Measurements from ENCODE around the gene PSKH1.

Gene PSKH1

DNA sequence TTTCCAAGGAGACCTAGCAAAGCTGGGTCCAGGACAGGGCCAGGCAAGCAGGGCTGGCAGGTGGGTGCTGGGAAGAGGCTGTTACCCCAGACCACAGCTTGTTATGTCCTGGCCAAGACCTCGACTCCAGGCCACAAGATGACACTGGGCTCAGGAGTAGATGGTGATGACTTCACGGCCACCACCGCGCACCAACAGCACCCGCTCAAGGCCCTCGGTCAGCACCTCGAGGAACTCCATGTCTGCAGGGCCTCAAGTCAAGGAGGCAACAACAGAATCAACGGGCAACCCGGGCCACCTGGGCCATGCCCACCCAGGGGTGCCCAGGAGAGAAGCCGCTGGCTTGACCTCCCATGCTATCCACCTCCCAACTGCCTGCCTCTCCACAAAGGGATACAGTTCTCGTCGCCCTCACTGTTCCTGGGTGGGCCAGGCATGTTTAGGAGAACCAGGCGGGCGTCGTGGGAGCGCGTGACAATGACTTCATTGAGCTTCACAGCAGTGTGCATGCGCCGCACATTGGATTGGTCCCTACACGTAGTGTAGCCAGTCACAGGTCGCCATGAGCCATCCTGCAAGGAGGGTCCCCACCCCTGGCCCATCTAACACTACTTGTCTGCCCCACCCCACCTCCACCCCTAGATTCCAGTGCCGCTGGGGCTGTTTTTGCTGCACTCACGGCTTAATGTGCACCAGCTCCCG, 51.8 kb downstream of the PSKH1 start:
- Histone ChIP-seq H3K27ac (ENCODE audit: low read length) (peak overlapping the region; percentile 31), H3K36me3 (ENCODE audit: control insufficient read depth in 1 of 2, insufficient read depth in 2 of 2, low read length in 2 of 2) (peaks cover 40 to 79% of the 10 kb centered on the region in 2 donors), H3K4me3 (ENCODE audit: low read depth in 1 of 2, low read length in 2 of 2) (no peak overlapping the region), H3K27me3 (ENCODE audit: low read depth, low read length) (no peaks in the 10 kb centered on the region), H3K9me3 (ENCODE audit: control insufficient read depth in 1 of 2, low read length in 2 of 2) (no peaks in the 10 kb centered on the region), H3K4me1 (ENCODE audit: control insufficient read depth in 1 of 2, insufficient read depth in 2 of 2, low read length in 2 of 2) (peaks cover 0 to 42% of the 10 kb centered on the region in 2 donors)

- Histone ChIP-seq H3K27me3 (ENCODE audit: low read depth, low read length) (no peaks in the 10 kb centered on the region), H3K36me3 (ENCODE audit: control insufficient read depth in 1 of 2, insufficient read depth in 2 of 2, low read length in 2 of 2) (peaks cover 45 to 82% of the 10 kb centered on the region in 2 donors), H3K4me1 (ENCODE audit: control insufficient read depth in 1 of 2, insufficient read depth in 2 of 2, low read length in 2 of 2) (peaks cover 0 to 38% of the 10 kb centered on the region in 2 donors), H3K4me3 (ENCODE audit: low read depth in 1 of 2, low read length in 2 of 2) (no peak overlapping the region), H3K27ac (ENCODE audit: low read length) (no peak overlapping the region), H3K9me3 (ENCODE audit: control insufficient read depth in 1 of 2, low read length in 2 of 2) (no peaks in the 10 kb centered on the region)
Measured at GRCh38 chr16:67945392-67945933, 52.4 kb downstream of the PSKH1 start.

GRCh38 chr16:67946128-67946569, 53.1 kb downstream of the PSKH1 start:
- Histone ChIP-seq H3K36me3 (ENCODE audit: control insufficient read depth in 1 of 2, insufficient read depth in 2 of 2, low read length in 2 of 2) (peaks cover 51 to 89% of the 10 kb centered on the region in 2 donors), H3K4me1 (ENCODE audit: control insufficient read depth in 1 of 2, insufficient read depth in 2 of 2, low read length in 2 of 2) (peaks cover 0 to 42% of the 10 kb centered on the region in 2 donors), H3K27me3 (ENCODE audit: low read depth, low read length) (no peaks in the 10 kb centered on the region), H3K4me3 (ENCODE audit: low read depth in 1 of 2, low read length in 2 of 2) (no peak overlapping the region), H3K9me3 (ENCODE audit: control insufficient read depth in 1 of 2, low read length in 2 of 2) (no peaks in the 10 kb centered on the region), H3K27ac (ENCODE audit: low read length) (no peak overlapping the region)

GRCh38 chr16:67946966-67947558, 54.0 kb downstream of the PSKH1 start:
- H3K4me1 ChIP-seq (ENCODE audit: control insufficient read depth in 1 of 2, insufficient read depth in 2 of 2, low read length in 2 of 2): peaks cover 0 to 51% of the 10 kb centered on the region in 2 donors
- peaks cover 56 to 90% of the 10 kb centered on the region in 2 donors for H3K36me3 ChIP-seq (ENCODE audit: control insufficient read depth in 1 of 2, insufficient read depth in 2 of 2, low read length in 2 of 2)
- no peak overlapping the region for H3K27ac ChIP-seq (ENCODE audit: low read length)

GRCh38 chr16:67948015-67948414, 55.0 kb downstream of the PSKH1 start:
- Histone ChIP-seq H3K9me3 (ENCODE audit: control insufficient read depth in 1 of 2, low read length in 2 of 2) (no peaks in the 10 kb centered on the region), H3K27me3 (ENCODE audit: low read depth, low read length) (no peaks in the 10 kb centered on the region), H3K4me1 (ENCODE audit: control insufficient read depth in 1 of 2, insufficient read depth in 2 of 2, low read length in 2 of 2) (peaks cover 0 to 47% of the 10 kb centered on the region in 2 donors), H3K36me3 (ENCODE audit: control insufficient read depth in 1 of 2, insufficient read depth in 2 of 2, low read length in 2 of 2) (peaks cover 54 to 87% of the 10 kb centered on the region in 2 donors), H3K4me3 (ENCODE audit: low read depth in 1 of 2, low read length in 2 of 2) (no peak overlapping the region), H3K27ac (ENCODE audit: low read length) (no peak overlapping the region)

More at GRCh38 chr16:67946966-67947558, 54.0 kb downstream of the PSKH1 start:
- H3K27me3 ChIP-seq (ENCODE audit: low read depth, low read length): no peaks in the 10 kb centered on the region
- no peak overlapping the region for H3K4me3 ChIP-seq (ENCODE audit: low read depth in 1 of 2, low read length in 2 of 2)
- no peaks in the 10 kb centered on the region for H3K9me3 ChIP-seq (ENCODE audit: control insufficient read depth in 1 of 2, low read length in 2 of 2)

DNA sequence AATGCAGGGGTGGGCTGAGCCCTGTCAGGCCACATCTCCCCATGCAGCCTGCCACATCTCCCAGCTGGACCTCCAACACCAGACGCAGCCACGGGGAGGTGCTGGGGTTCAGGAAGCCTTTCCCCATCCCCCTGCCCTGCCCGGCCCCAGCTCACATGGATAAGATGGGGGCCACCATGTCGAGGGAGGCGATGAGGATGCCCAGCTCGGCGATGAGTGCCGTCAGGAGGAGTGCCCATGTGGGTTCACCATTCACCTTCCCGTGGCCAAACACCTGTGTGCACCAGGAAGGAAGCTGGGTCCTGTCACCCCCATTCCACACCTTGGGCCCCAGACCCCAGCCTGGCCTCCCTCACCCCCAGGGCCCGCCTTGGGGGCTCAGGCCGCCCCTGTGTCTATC, 56.6 kb downstream of the PSKH1 start:
- Histone ChIP-seq H3K36me3 (ENCODE audit: control insufficient read depth in 1 of 2, insufficient read depth in 2 of 2, low read length in 2 of 2) (peaks cover 64 to 92% of the 10 kb centered on the region in 2 donors), H3K4me1 (ENCODE audit: control insufficient read depth in 1 of 2, insufficient read depth in 2 of 2, low read length in 2 of 2) (peaks cover 0 to 34% of the 10 kb centered on the region in 2 donors), H3K4me3 (ENCODE audit: low read depth in 1 of 2, low read length in 2 of 2) (no peak overlapping the region), H3K27me3 (ENCODE audit: low read depth, low read length) (no peaks in the 10 kb centered on the region), H3K27ac (ENCODE audit: low read length) (no peak overlapping the region), H3K9me3 (ENCODE audit: control insufficient read depth in 1 of 2, low read length in 2 of 2) (no peaks in the 10 kb centered on the region)

- Histone ChIP-seq H3K9me3 (ENCODE audit: control insufficient read depth in 1 of 2, low read length in 2 of 2) (no peaks in the 10 kb centered on the region), H3K27ac (ENCODE audit: low read length) (no peak overlapping the region), H3K27me3 (ENCODE audit: low read depth, low read length) (no peaks in the 10 kb centered on the region), H3K4me3 (ENCODE audit: low read depth in 1 of 2, low read length in 2 of 2) (no peak overlapping the region), H3K36me3 (ENCODE audit: control insufficient read depth in 1 of 2, insufficient read depth in 2 of 2, low read length in 2 of 2) (peaks cover 62 to 92% of the 10 kb centered on the region in 2 donors), H3K4me1 (ENCODE audit: control insufficient read depth in 1 of 2, insufficient read depth in 2 of 2, low read length in 2 of 2) (peaks cover 0 to 27% of the 10 kb centered on the region in 2 donors)
Measured at GRCh38 chr16:67950335-67950843, 57.3 kb downstream of the PSKH1 start.

DNA sequence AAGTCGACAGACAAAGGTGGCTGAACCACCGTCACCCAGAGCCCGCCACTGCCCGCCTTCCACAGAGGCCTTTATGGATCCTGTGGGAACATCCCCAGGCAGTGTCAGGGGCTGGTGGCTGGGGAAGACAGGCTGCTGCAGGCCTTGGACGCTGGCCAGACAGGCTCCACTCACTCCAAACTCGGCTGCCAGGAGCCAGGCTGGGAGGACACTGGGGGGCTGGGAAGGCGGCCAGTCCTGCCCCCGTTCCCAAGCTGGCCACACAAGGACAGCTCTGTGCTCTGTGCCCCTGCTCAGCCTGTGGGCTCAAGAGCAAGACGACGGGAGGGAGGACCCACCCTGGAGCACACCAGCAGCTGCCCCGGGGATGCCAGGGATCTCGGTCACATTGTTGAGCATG, 58.4 kb downstream of the PSKH1 start:
- H3K36me3 ChIP-seq (ENCODE audit: control insufficient read depth in 1 of 2, insufficient read depth in 2 of 2, low read length in 2 of 2): peaks cover 51 to 81% of the 10 kb centered on the region in 2 donors
- H3K4me3 ChIP-seq (ENCODE audit: low read depth in 1 of 2, low read length in 2 of 2): no peak overlapping the region
- no peaks in the 10 kb centered on the region for H3K27me3 ChIP-seq (ENCODE audit: low read depth, low read length)
- no peaks in the 10 kb centered on the region for H3K9me3 ChIP-seq (ENCODE audit: control insufficient read depth in 1 of 2, low read length in 2 of 2)
- H3K4me1 ChIP-seq (ENCODE audit: control insufficient read depth in 1 of 2, insufficient read depth in 2 of 2, low read length in 2 of 2): peaks cover 0 to 21% of the 10 kb centered on the region in 2 donors
- H3K27ac ChIP-seq (ENCODE audit: low read length): no peak overlapping the region

DNA sequence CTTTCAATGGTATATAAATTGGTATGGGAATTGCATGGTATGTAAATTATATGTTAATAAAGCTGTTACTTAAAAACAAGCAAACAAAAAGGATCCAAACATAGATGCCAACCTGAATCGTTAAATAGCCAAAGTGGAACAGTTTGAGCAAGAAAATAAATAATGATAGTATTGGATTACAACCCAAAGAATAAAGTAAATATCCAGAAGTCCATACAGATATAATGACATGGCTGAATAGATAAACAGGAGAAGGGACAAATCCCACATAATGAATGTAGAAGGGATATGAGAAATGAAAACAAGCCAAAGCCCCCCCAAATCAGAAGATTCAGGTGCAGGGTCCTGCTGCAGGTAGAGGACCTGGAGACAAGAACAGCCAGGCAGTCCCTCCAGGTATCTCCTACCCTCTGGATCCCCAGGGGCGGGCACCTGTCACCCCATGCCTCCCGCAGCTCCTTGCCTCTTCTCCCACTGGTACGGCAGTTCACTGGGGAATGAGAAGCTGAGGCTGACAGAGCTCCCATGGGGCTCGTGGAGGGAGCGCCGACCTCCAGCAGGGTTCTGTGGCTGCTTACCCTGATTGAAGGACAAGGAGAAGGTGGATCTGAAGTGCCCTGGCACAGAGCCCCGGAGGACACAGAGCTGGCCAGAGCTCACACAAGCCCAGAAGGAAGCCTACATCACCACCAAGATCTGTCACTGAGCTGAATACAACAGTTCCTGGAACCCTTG, 60.8 kb downstream of the PSKH1 start:
- Histone ChIP-seq H3K36me3 (ENCODE audit: control insufficient read depth in 1 of 2, insufficient read depth in 2 of 2, low read length in 2 of 2) (peaks cover 35 to 74% of the 10 kb centered on the region in 2 donors), H3K4me1 (ENCODE audit: control insufficient read depth in 1 of 2, insufficient read depth in 2 of 2, low read length in 2 of 2) (peaks cover 0 to 21% of the 10 kb centered on the region in 2 donors), H3K27ac (ENCODE audit: low read length) (no peak overlapping the region), H3K4me3 (ENCODE audit: low read depth in 1 of 2, low read length in 2 of 2) (no peak overlapping the region), H3K9me3 (ENCODE audit: control insufficient read depth in 1 of 2, low read length in 2 of 2) (no peaks in the 10 kb centered on the region), H3K27me3 (ENCODE audit: low read depth, low read length) (no peaks in the 10 kb centered on the region)

- Histone ChIP-seq H3K27me3 (ENCODE audit: low read depth, low read length) (no peaks in the 10 kb centered on the region), H3K4me3 (ENCODE audit: low read depth in 1 of 2, low read length in 2 of 2) (no peak overlapping the region), H3K36me3 (ENCODE audit: control insufficient read depth in 1 of 2, insufficient read depth in 2 of 2, low read length in 2 of 2) (peaks cover 32 to 70% of the 10 kb centered on the region in 2 donors)
Measured at GRCh38 chr16:67954421-67955196, 61.6 kb downstream of the PSKH1 start.

More at GRCh38 chr16:67954421-67955196, 61.6 kb downstream of the PSKH1 start:
- peaks cover 0 to 24% of the 10 kb centered on the region in 2 donors for H3K4me1 ChIP-seq (ENCODE audit: control insufficient read depth in 1 of 2, insufficient read depth in 2 of 2, low read length in 2 of 2)
- H3K27ac ChIP-seq (ENCODE audit: low read length): no peak overlapping the region
- H3K9me3 ChIP-seq (ENCODE audit: control insufficient read depth in 1 of 2, low read length in 2 of 2): no peaks in the 10 kb centered on the region

Data from muscle layer of duodenum (tissue), 2 donors.